Neural cell (in vitro differentiated cells): ENCODE results near the gene ACOXL. TPM values are rescaled to one million over a fixed set of nuclear protein-coding genes. Genes with fewer than 3 reads are reported as not detected.

Experiments used
- H2AFZ ChIP-seq: fragments of 200-600, 300-800 bp; sonication (generic), shearing (Covaris generic); 2 replicates; pipeline ENCODE4 v1.6.0; 2014; ENCODE audit warnings: low read depth, mild to moderate bottlenecking, antibody characterized with exemption, low read length, moderate library complexity
- H3F3A ChIP-seq: fragments of 200-600 bp; shearing (Covaris generic); 2 replicates; pipeline ENCODE4 v1.6.1; 2016; ENCODE audit warnings: mild to moderate bottlenecking, moderate library complexity, mixed read lengths, antibody characterized with exemption, low read length; ENCODE audit not compliant: insufficient read depth, poor library complexity, severe bottlenecking
- H3K27ac ChIP-seq: fragments of 200-600, 300-800 bp; sonication (generic), shearing (Covaris generic); 2 replicates; pipeline ENCODE4 v1.5.1; 2014; ENCODE audit warnings: mild to moderate bottlenecking, low read length, moderate library complexity
- H3K27me3 ChIP-seq: fragments of 300-800, 200-600 bp; sonication (generic), shearing (Covaris generic); 2 replicates; pipeline ENCODE4 v1.6.0; 2014; ENCODE audit warnings: mild to moderate bottlenecking, low read depth, low read length, moderate library complexity; ENCODE audit not compliant: insufficient read depth
- H3K36me3 ChIP-seq: fragments of 300-800, 200-600 bp; sonication (generic), shearing (Covaris generic); 2 replicates; pipeline ENCODE4 v1.5.1; 2014; ENCODE audit warnings: mild to moderate bottlenecking, antibody characterized with exemption, low read length, moderate library complexity; ENCODE audit not compliant: insufficient read depth
- H3K4me2 ChIP-seq: fragments of 300-800, 200-600 bp; sonication (generic), shearing (Covaris generic); 2 replicates; pipeline ENCODE4 v1.6.0; 2014; ENCODE audit warnings: mild to moderate bottlenecking, low read length
- H3K4me3 ChIP-seq: fragments of 300-800, 200-600 bp; sonication (generic), shearing (Covaris generic); 2 replicates; pipeline ENCODE4 v1.5.1; 2014; ENCODE audit warnings: mild to moderate bottlenecking, low read length, moderate library complexity
- H3K79me2 ChIP-seq: fragments of 200-600 bp; shearing (Covaris generic); replicated peaks from 2 replicates; pipeline ENCODE4 v1.6.0; 2014; ENCODE audit warnings: mild to moderate bottlenecking, low read length, moderate library complexity; ENCODE audit not compliant: insufficient read depth
- H3K9ac ChIP-seq: fragments of 300-800, 200-600 bp; sonication (generic), shearing (Covaris generic); 2 replicates; pipeline ENCODE4 v1.6.1; 2016; ENCODE audit warnings: mild to moderate bottlenecking, low read length, mixed read lengths
- H3K9me2 ChIP-seq: fragments of 200-600 bp; shearing (Covaris generic); 2 replicates; pipeline ENCODE4 v1.6.1; 2016; ENCODE audit warnings: mild to moderate bottlenecking, low read length, mixed read lengths; ENCODE audit not compliant: insufficient read depth
- H3K9me3 ChIP-seq: fragments of 200-600, 300-800 bp; sonication (generic), shearing (Covaris generic); 2 replicates; pipeline ENCODE4 v1.6.1; 2016; ENCODE audit warnings: mild to moderate bottlenecking, mixed run types, low read length, moderate library complexity, mixed read lengths
- H4K20me1 ChIP-seq: fragments of 200-600 bp; shearing (Covaris generic); 2 replicates; pipeline ENCODE4 v1.6.1; 2016; ENCODE audit warnings: mild to moderate bottlenecking, mixed run types; ENCODE audit not compliant: insufficient read depth
- EP300 ChIP-seq: fragments of 450-650 bp; conservative IDR thresholded peaks from 2 replicates; pipeline ENCODE4 v1.6.1; 2014; ENCODE audit warnings: antibody characterized with exemption, mild to moderate bottlenecking, moderate library complexity; ENCODE audit not compliant: poor library complexity, severe bottlenecking
- EZH2 ChIP-seq: fragments of 200-600, 300-800 bp; shearing (Covaris generic), sonication (generic); IDR thresholded peaks from 2 replicates; pipeline ENCODE4 v1.6.1; 2014; ENCODE audit warnings: antibody characterized with exemption, low read length, borderline replicate concordance, mild to moderate bottlenecking; ENCODE audit not compliant: insufficient read depth, poor library complexity, severe bottlenecking
- MXI1 ChIP-seq: fragments of 450-650 bp; conservative IDR thresholded peaks from 2 replicates; pipeline ENCODE4 v1.6.1; 2014; ENCODE audit warnings: antibody characterized with exemption, mild to moderate bottlenecking; ENCODE audit not compliant: poor library complexity, severe bottlenecking
- POLR2AphosphoS5 ChIP-seq: IDR thresholded peaks from 2 replicates; pipeline ENCODE4 v1.6.1; 2012
- RAD21 ChIP-seq: fragments of 450-650 bp; conservative IDR thresholded peaks from 2 replicates; pipeline ENCODE4 v1.6.1; 2014; ENCODE audit warnings: antibody characterized with exemption, mild to moderate bottlenecking, moderate library complexity
- SMC3 ChIP-seq: fragments of 450-650 bp; conservative IDR thresholded peaks from 2 replicates; pipeline ENCODE4 v1.6.1; 2014; ENCODE audit warnings: antibody characterized with exemption, mild to moderate bottlenecking, moderate library complexity; ENCODE audit not compliant: poor library complexity
- TAF1 ChIP-seq: IDR thresholded peaks from 2 replicates; pipeline ENCODE4 v1.6.1; 2012; ENCODE audit warnings: low read depth
- polyA plus RNA-seq: library from polyadenylated mRNA; depleted of rRNA; stranded (reverse); fragments of >200 nt; gene quantifications from 2 replicates; pipeline ENCODE4 v1.2.3, GENCODE V29; 2014
- TF ChIP-seq, protein P1 (sequence below): fragments of 450-650 bp; IDR thresholded peaks from 2 replicates; pipeline ENCODE4 v1.5.1; 2014; ENCODE audit warnings: antibody characterized with exemption, mild to moderate bottlenecking, moderate library complexity; ENCODE audit not compliant: poor library complexity, severe bottlenecking
- TF ChIP-seq, protein P2 (sequence below): IDR thresholded peaks from 2 replicates; pipeline ENCODE4 v1.6.1; 2012; ENCODE audit warnings: borderline replicate concordance

ACOXL gene
- polyA plus RNA-seq, 1 donor from 2014 or later, result not detected

DNA sequence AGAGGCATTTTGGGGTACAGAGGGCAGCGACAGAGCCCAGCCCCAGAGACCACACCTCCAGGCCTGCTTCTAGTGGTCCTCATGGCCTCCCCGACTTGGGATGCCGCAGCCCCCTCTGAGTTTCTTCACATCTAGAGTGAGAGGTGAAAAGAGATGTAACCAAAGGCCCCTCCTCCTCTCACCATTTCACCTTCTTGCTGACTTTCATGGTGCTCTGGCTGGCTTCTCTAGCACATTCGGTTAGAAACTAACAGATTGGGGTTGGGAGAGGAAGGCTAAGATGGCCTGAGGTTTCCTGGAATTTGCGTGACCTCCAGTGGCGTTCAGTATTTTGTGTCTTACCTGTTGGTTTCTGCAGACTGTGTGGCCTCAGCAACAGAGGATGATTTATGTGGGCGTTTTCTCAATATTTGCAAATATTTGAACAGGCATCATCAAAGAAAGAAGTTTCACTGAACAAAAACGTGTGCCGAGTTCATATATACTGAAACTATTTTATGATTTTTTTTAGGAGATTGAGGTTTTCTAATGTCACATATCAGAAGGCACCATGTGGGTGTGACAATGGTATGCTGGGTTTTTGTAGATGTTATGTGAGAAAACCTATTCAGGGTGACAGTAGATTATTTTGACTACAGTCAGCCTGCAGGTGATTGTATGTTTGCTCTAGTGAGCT, 318.5 kb downstream of the ACOXL start:
- no peak overlapping the region for H3K4me2 ChIP-seq
- H3K36me3 ChIP-seq, result no peaks in the 10 kb centered on the region
- H3K9me2 ChIP-seq, result no peaks in the 10 kb centered on the region
- no peaks in the 10 kb centered on the region for H4K20me1 ChIP-seq
- no peaks in the 10 kb centered on the region for H3K79me2 ChIP-seq
- no peak overlapping the region for H2AFZ ChIP-seq
- no peaks in the 10 kb centered on the region for H3F3A ChIP-seq
- TF ChIP-seq, protein P1, sequence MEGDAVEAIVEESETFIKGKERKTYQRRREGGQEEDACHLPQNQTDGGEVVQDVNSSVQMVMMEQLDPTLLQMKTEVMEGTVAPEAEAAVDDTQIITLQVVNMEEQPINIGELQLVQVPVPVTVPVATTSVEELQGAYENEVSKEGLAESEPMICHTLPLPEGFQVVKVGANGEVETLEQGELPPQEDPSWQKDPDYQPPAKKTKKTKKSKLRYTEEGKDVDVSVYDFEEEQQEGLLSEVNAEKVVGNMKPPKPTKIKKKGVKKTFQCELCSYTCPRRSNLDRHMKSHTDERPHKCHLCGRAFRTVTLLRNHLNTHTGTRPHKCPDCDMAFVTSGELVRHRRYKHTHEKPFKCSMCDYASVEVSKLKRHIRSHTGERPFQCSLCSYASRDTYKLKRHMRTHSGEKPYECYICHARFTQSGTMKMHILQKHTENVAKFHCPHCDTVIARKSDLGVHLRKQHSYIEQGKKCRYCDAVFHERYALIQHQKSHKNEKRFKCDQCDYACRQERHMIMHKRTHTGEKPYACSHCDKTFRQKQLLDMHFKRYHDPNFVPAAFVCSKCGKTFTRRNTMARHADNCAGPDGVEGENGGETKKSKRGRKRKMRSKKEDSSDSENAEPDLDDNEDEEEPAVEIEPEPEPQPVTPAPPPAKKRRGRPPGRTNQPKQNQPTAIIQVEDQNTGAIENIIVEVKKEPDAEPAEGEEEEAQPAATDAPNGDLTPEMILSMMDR, result no peak
- no peak for TF ChIP-seq SMC3
- TF ChIP-seq MXI1, result no peak
- TF ChIP-seq, protein P2, sequence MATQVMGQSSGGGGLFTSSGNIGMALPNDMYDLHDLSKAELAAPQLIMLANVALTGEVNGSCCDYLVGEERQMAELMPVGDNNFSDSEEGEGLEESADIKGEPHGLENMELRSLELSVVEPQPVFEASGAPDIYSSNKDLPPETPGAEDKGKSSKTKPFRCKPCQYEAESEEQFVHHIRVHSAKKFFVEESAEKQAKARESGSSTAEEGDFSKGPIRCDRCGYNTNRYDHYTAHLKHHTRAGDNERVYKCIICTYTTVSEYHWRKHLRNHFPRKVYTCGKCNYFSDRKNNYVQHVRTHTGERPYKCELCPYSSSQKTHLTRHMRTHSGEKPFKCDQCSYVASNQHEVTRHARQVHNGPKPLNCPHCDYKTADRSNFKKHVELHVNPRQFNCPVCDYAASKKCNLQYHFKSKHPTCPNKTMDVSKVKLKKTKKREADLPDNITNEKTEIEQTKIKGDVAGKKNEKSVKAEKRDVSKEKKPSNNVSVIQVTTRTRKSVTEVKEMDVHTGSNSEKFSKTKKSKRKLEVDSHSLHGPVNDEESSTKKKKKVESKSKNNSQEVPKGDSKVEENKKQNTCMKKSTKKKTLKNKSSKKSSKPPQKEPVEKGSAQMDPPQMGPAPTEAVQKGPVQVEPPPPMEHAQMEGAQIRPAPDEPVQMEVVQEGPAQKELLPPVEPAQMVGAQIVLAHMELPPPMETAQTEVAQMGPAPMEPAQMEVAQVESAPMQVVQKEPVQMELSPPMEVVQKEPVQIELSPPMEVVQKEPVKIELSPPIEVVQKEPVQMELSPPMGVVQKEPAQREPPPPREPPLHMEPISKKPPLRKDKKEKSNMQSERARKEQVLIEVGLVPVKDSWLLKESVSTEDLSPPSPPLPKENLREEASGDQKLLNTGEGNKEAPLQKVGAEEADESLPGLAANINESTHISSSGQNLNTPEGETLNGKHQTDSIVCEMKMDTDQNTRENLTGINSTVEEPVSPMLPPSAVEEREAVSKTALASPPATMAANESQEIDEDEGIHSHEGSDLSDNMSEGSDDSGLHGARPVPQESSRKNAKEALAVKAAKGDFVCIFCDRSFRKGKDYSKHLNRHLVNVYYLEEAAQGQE, result no peak
- TF ChIP-seq EZH2, result no peak
- no peak for TF ChIP-seq TAF1
- no peak for TF ChIP-seq POLR2AphosphoS5
- TF ChIP-seq RAD21, result no peak
- TF ChIP-seq EP300, result no peak
- H3K9me3 ChIP-seq, result no peaks in the 10 kb centered on the region
- H3K27ac ChIP-seq, result no peak overlapping the region
- H3K27me3 ChIP-seq, result no peaks in the 10 kb centered on the region
- H3K4me3 ChIP-seq, result no peak overlapping the region
- no peak overlapping the region for H3K9ac ChIP-seq

DNA sequence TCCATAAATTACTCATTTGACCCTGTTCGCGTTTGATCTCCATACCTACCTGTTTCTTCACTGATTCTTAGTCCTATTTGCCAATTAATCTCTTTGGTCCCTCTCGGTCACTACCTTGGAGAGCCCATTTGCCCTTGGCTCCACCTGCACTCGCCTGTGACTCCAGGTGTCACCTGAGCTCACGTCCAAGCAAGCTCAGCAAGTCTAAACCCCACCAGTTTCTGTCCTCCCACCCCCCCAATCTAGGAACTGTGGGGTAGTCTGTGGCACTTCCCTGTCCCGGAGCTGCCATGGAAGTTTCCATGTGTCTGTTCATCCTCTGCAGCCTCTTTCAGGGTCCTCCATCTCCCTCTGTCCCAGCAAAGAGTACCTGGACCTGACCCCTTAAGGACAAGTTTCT, 320.2 kb downstream of the ACOXL start:
- H4K20me1 ChIP-seq, result no peaks in the 10 kb centered on the region

More for the DNA sequence above, 320.2 kb downstream of the ACOXL start:
- H3K9ac ChIP-seq, result no peak overlapping the region
- no peak overlapping the region for H3K4me3 ChIP-seq
- H3F3A ChIP-seq, result no peaks in the 10 kb centered on the region
- no peaks in the 10 kb centered on the region for H3K9me3 ChIP-seq
- H3K27me3 ChIP-seq, result no peaks in the 10 kb centered on the region
- H3K4me2 ChIP-seq, result no peak overlapping the region
- H3K9me2 ChIP-seq, result no peaks in the 10 kb centered on the region
- H3K36me3 ChIP-seq, result no peaks in the 10 kb centered on the region
- TF ChIP-seq RAD21 (no peak), MXI1 (no peak), TAF1 (no peak), EP300 (no peak), EZH2 (no peak)
- no peaks in the 10 kb centered on the region for H3K79me2 ChIP-seq
- no peak overlapping the region for H3K27ac ChIP-seq
- H2AFZ ChIP-seq, result no peak overlapping the region
